WI38 (cell line): ENCODE data around the gene IQSEC1.

Source experiments
- H3K4me3 ChIP-seq: 2 replicates; pipeline ENCODE4 v1.5.1; 2011; ENCODE audit warnings: low read depth, mild to moderate bottlenecking, control low read depth, low read length
- TF ChIP-seq, protein P1 (sequence below): IDR thresholded peaks from 2 replicates; pipeline ENCODE4 v1.5.1; 2012; ENCODE audit warnings: low read depth, mild to moderate bottlenecking, control low read depth, low read length

Gene IQSEC1

DNA sequence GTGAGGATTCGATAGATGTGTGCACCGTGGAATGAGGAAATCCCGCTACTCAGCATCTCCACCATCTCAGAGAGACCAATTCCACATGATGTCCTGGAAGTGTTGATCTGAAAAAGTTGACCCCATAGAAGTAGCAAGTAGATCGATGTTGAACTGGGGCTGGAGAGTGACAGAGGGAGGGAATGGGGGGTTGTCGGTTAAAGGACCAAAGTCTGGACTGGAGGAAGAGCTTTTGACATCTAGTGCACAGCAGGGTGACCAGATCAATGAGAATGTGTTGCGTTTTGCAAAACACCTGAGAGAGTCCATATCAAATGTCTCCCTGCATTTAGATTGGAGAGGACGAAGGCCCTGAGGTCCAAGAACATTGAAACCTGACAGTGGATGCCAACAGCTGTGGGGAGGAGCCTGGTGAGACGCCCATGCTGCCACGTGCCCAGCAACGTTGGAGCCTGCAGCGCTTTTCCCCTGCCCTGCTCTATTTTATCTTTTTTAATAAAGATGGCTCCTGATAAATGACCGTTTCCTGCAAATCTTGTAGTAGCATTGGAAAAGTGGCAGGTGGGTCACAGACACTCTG is 201.7 kb downstream of the IQSEC1 start:
- TF ChIP-seq, protein P1, sequence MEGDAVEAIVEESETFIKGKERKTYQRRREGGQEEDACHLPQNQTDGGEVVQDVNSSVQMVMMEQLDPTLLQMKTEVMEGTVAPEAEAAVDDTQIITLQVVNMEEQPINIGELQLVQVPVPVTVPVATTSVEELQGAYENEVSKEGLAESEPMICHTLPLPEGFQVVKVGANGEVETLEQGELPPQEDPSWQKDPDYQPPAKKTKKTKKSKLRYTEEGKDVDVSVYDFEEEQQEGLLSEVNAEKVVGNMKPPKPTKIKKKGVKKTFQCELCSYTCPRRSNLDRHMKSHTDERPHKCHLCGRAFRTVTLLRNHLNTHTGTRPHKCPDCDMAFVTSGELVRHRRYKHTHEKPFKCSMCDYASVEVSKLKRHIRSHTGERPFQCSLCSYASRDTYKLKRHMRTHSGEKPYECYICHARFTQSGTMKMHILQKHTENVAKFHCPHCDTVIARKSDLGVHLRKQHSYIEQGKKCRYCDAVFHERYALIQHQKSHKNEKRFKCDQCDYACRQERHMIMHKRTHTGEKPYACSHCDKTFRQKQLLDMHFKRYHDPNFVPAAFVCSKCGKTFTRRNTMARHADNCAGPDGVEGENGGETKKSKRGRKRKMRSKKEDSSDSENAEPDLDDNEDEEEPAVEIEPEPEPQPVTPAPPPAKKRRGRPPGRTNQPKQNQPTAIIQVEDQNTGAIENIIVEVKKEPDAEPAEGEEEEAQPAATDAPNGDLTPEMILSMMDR, result no peak
- H3K4me3 ChIP-seq, result no peak overlapping the region

DNA sequence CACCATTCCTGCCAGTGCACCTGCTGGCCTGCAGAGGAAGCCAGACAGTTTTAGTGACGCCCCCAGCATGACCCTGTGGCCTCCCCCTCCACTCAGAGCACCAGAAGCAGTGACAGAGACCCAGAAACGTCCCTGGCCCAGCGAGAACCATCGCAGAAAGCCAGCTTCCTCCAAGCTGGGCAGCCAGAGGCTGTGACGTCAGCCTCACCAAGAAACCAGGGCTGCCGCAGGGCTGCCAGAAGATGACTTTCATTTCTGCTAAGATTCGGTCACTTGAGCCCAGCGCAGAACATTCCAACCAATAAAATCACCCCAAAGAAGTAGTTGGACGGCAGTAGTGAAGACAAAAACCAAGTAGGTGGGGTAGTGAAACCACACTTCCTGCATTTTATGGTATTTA is 202.3 kb downstream of the IQSEC1 start:
- H3K4me3 ChIP-seq, result no peak overlapping the region
- TF ChIP-seq, protein P1, result no peak

DNA sequence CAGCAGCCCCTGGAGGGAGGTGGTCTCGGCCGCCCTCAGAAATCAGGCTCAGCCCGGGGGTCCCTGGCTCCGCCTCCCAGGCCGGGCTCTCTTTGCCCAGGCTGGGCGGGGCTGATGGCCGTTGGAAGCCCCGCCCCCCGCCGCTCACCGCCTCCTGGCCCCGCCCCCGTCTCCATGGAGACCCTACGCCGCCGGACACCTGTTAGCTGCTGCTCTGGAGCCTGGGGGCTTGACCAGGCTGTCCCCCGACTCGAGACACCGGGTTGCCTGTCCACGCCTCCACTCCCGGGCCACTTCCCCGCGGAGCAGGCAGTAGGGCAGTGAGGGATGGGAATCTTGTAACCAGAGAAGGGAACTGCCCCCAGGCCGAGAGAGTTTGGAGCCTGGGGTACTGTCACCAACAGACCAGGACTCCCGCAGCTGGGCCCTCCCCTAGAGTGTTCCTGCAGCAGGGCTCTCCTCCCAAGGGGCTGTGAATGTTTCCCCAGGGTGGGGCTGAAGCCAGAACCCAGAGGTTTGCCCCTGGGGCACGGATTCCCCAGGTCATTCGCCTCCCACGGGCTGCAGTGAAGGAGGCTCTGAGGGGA is 204.1 kb downstream of the IQSEC1 start:
- TF ChIP-seq, protein P1, result no peak
- H3K4me3 ChIP-seq, result no peak overlapping the region

DNA sequence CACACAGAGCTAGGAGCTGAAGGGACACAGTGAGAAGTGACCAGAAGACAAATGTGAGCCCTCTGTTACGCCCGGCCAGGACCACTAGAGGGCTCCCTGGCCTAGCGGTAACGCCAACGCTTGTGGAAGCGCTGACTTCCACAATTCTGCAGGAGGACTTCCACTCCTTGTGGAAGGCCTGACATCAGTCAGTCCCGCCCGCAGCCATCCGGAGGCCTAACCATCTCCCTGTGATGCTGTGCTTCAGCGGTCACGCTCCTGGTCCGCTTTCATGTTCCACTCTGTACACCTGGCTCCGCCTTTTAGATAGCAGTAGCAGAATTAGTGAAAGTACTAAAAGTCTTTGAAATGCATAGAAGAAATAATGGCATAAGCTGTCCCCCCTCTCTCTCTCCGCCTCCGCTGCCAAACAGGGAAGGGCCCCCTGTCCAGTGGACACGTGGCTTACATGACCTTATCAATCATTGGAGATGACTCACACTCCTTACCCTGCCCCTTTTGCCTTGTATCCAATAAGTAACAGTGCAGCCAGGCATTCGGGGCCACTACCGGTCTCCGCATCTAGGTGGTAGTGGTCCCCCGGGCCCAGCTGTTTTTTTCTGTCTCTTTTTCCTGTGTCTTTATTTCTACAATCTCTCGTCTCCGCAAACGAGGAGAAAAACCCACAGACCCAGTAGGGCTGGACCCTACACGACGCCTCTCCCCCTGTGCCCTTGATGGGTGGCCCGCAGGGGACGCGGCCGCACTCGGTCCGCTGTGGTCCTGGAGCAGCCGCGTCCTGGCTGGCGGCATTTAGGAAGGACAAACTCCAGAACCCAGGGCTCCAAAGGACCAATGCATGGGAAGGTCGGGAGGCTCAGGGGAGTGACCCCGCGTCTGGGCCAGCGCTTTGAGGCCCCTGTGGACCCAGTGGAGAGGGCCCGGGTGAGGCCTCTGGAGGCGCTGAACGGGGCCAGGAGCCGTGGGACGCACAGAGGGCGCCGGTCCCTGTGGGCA is 204.9 kb downstream of the IQSEC1 start:
- TF ChIP-seq, protein P1, result peak; percentile 91
- H3K4me3 ChIP-seq, result no peak overlapping the region

DNA sequence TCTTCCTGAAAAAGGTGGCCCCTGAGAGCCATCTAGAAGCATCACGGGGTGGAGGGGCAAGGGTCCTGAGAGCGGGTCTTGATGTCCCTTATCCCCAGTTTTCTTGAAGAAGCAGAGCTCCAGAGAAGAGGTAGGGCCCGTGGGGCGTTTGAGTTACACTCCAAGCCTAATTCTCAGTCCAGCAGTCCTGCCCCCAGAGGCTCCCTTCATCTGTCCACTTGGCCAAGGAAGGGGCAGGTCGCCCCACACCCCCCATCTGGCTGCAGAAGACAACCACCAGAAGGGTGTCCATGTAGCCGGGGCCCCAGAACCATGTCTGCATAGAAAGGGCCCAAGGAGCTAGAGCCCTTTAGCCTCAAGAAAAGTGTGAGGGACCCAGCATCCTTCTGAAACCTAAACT is 206.4 kb downstream of the IQSEC1 start:
- TF ChIP-seq, protein P1, result no peak
- H3K4me3 ChIP-seq, result no peak overlapping the region

DNA sequence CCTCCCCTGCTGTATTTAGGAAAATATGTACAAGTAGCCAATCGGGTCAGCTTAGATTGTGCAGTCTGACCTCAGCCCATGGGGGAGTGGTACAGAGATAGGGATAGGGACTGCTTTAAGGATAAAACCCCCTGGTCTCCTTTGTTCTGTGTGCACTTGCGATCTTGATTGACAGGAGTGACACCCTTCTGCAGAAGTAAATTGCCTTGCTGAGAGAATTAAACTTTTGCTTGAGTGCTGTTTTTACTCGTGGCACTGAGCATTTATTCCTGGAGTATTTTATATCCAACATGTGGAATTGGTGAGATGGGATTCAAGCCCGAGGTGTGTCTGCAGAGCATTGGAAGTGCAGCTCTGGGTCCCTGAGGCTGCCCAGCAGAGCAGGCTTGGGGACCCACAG is 208.0 kb downstream of the IQSEC1 start:
- TF ChIP-seq, protein P1, result no peak

DNA sequence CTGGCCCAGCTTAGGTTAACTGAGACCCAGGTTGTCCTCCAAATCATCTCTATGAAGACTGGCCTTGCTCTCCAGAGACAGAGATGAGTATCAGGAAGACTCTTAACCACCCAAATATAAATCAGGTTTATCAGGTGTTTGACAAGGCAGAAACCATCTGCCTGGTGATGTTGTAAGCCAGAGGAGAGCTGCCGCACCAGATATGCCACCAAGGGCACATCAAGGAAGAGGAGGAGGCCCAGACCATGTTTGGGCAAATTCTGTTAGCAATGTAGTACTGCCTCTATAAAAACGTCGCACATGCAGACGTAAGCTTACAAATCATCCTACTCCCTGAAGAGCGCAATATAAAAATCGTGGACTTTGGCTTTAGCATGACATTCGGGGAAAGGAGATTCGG is 210.8 kb downstream of the IQSEC1 start:
- H3K4me3 ChIP-seq, result no peak overlapping the region
- TF ChIP-seq, protein P1, result no peak

More for the DNA sequence above, 208.0 kb downstream of the IQSEC1 start:
- no peak overlapping the region for H3K4me3 ChIP-seq
